ENCODE measurements around the gene TEKT2.

Gene TEKT2, protein sequence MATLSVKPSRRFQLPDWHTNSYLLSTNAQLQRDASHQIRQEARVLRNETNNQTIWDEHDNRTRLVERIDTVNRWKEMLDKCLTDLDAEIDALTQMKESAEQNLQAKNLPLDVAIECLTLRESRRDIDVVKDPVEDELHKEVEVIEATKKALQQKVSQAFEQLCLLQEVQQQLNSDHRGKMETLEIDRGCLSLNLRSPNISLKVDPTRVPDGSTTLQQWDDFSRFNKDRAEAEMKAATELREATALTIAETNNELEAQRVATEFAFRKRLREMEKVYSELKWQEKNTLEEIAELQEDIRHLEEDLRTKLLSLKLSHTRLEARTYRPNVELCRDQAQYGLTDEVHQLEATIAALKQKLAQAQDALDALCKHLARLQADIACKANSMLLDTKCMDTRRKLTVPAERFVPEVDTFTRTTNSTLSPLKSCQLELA

GRCh38 chr1:36083635-36084496 is at the start of gene TEKT2:
TSS of gene TEKT2 (plus strand) at chr1:36084094. CDS start at chr1:36084922, 828 bp downstream.
- DNase-seq (ENCODE audit: extremely low read depth, insufficient read length) = no peak
- no peaks in the 10 kb centered on the region for H3K36me3 ChIP-seq (ENCODE audit: control insufficient read depth, insufficient read depth, low read length)
- TF ChIP-seq CTCF (IDR thresholded peaks at IDR 0.05; ENCODE audit: insufficient read depth, low read length, poor library complexity, severe bottlenecking) = no peak
- H3K27me3 ChIP-seq (replicated peaks; ENCODE audit: control insufficient read depth, insufficient read depth, low read length) = no peaks in the 10 kb centered on the region
- peak within 1 kb of the TSS; percentile 56 for H3K4me3 ChIP-seq (replicated peaks; ENCODE audit: low read depth, low read length)

GRCh38 chr1:36034692-36035091 is 49.2 kb upstream of the TEKT2 start:
- H3K4me3 ChIP-seq (replicated peaks; ENCODE audit: low read depth, low read length) = no peak overlapping the region
- no peaks in the 10 kb centered on the region; the same call in 1 of the 2 replicates for H3K36me3 ChIP-seq (ENCODE audit: control insufficient read depth, insufficient read depth, low read length)
- no peak for TF ChIP-seq CTCF (IDR thresholded peaks at IDR 0.05; ENCODE audit: insufficient read depth, low read length, poor library complexity, severe bottlenecking)
- H3K27me3 ChIP-seq (replicated peaks; ENCODE audit: control insufficient read depth, insufficient read depth, low read length) = no peaks in the 10 kb centered on the region
- no peak for DNase-seq (ENCODE audit: extremely low read depth, insufficient read length)

GRCh38 chr1:36035154-36035553 is 48.7 kb upstream of the TEKT2 start:
- no peak for TF ChIP-seq CTCF (IDR thresholded peaks at IDR 0.05; ENCODE audit: insufficient read depth, low read length, poor library complexity, severe bottlenecking)
- no peak for DNase-seq (ENCODE audit: extremely low read depth, insufficient read length)
- no peaks in the 10 kb centered on the region for H3K27me3 ChIP-seq (replicated peaks; ENCODE audit: control insufficient read depth, insufficient read depth, low read length)
- H3K4me3 ChIP-seq (replicated peaks; ENCODE audit: low read depth, low read length) = no peak overlapping the region
- no peaks in the 10 kb centered on the region; the same call in 1 of the 2 replicates for H3K36me3 ChIP-seq (ENCODE audit: control insufficient read depth, insufficient read depth, low read length)

- H3K36me3 ChIP-seq (ENCODE audit: control insufficient read depth, insufficient read depth, low read length) = no peaks in the 10 kb centered on the region
Measured at GRCh38 chr1:36040238-36040637, 43.7 kb upstream of the TEKT2 start.

GRCh38 chr1:36051821-36052220 is 32.1 kb upstream of the TEKT2 start:
- Histone ChIP-seq H3K36me3 (ENCODE audit: control insufficient read depth, insufficient read depth, low read length) (no peaks in the 10 kb centered on the region; the same call in 1 of the 2 replicates), H3K4me3 (replicated peaks; ENCODE audit: low read depth, low read length) (no peak overlapping the region), H3K27me3 (replicated peaks; ENCODE audit: control insufficient read depth, insufficient read depth, low read length) (no peaks in the 10 kb centered on the region)
- DNase-seq (ENCODE audit: extremely low read depth, insufficient read length) = no peak
- no peak for TF ChIP-seq CTCF (IDR thresholded peaks at IDR 0.05; ENCODE audit: insufficient read depth, low read length, poor library complexity, severe bottlenecking)

More at GRCh38 chr1:36040238-36040637, 43.7 kb upstream of the TEKT2 start:
- no peak for TF ChIP-seq CTCF (IDR thresholded peaks at IDR 0.05; ENCODE audit: insufficient read depth, low read length, poor library complexity, severe bottlenecking)
- no peak for DNase-seq (ENCODE audit: extremely low read depth, insufficient read length)
- Histone ChIP-seq H3K4me3 (replicated peaks; ENCODE audit: low read depth, low read length) (no peak overlapping the region), H3K27me3 (replicated peaks; ENCODE audit: control insufficient read depth, insufficient read depth, low read length) (no peaks in the 10 kb centered on the region)

All from GM06990 (cell line).